ENCODE data around the gene NLN.
"Not testable (repeated sequence)": the region's sequence is repeated elsewhere in the genome, so short reads cannot be mapped to it uniquely, and the experiment has no call there.

The NLN gene

GRCh38 chr5:65835191-65835590 lies 113.2 kb downstream of the NLN start:
- no peak for DNase-seq

- DNase-seq, result no peak
These were observed 115.1 kb downstream of the NLN start for GRCh38 chr5:65837139-65837538.

- DNase-seq, result not testable (repeated sequence)
These were observed 117.2 kb downstream of the NLN start for GRCh38 chr5:65839170-65839569.

- no peak for DNase-seq
These were observed 118.1 kb downstream of the NLN start for GRCh38 chr5:65840071-65840470.

- not testable (repeated sequence) for DNase-seq
These were observed 122.8 kb downstream of the NLN start for GRCh38 chr5:65844763-65845162.

- DNase-seq, result no peak
These were observed 124.1 kb downstream of the NLN start for GRCh38 chr5:65846101-65846500.

GRCh38 chr5:65847019-65847418 lies 125.0 kb downstream of the NLN start:
- DNase-seq, result not testable (repeated sequence)

GRCh38 chr5:65849918-65850317 lies 127.9 kb downstream of the NLN start:
- DNase-seq, result not testable (repeated sequence)

- no peak for DNase-seq
These were observed 132.9 kb downstream of the NLN start for GRCh38 chr5:65854925-65855324.

GRCh38 chr5:65855766-65856315 lies 133.8 kb downstream of the NLN start:
- DNase-seq, result no peak

GRCh38 chr5:65856520-65856919 lies 134.5 kb downstream of the NLN start:
- no peak for DNase-seq

- no peak for DNase-seq
These were observed 136.3 kb downstream of the NLN start for GRCh38 chr5:65858316-65858715.

GRCh38 chr5:65861830-65862241 lies 139.8 kb downstream of the NLN start:
- DNase-seq, result no peak

GRCh38 chr5:65862384-65862783 lies 140.4 kb downstream of the NLN start:
- no peak for DNase-seq

- no peak for DNase-seq
These were observed 141.7 kb downstream of the NLN start for GRCh38 chr5:65863747-65864146.

GRCh38 chr5:65866837-65867521 lies 145.0 kb downstream of the NLN start:
- no peak for DNase-seq

GRCh38 chr5:65867542-65868195 lies 145.7 kb downstream of the NLN start:
- no peak for DNase-seq

GRCh38 chr5:65868509-65868908 lies 146.5 kb downstream of the NLN start:
- DNase-seq, result no peak

GRCh38 chr5:65871182-65871581 lies 149.2 kb downstream of the NLN start:
- no peak for DNase-seq

- not testable (repeated sequence) for DNase-seq
These were observed 149.8 kb downstream of the NLN start for GRCh38 chr5:65871776-65872175.

GRCh38 chr5:65873181-65873750 lies 151.3 kb downstream of the NLN start:
- no peak for DNase-seq

- DNase-seq, result no peak
These were observed 152.2 kb downstream of the NLN start for GRCh38 chr5:65874241-65874640.

- no peak for DNase-seq
These were observed 154.5 kb downstream of the NLN start for GRCh38 chr5:65876496-65876895.

- no peak for DNase-seq
These were observed 155.0 kb downstream of the NLN start for GRCh38 chr5:65876970-65877369.

All from T-helper 9 cell (primary cell).